ENCODE measurements around the gene ITCH.

- TF ChIP-seq JUND (IDR thresholded peaks at IDR 0.05; ENCODE audit: low read length) (no peak), TAF1 (IDR thresholded peaks at IDR 0.05; ENCODE audit: low read depth, low read length) (no peak), SIN3A (conservative IDR thresholded peaks at IDR 0.05 in 1 of 2, IDR thresholded peaks at IDR 0.05 in 1 of 2; ENCODE audit: low read depth in 1 of 2, low read length in 2 of 2) (no peak), EP300 (IDR thresholded peaks at IDR 0.05; ENCODE audit: borderline replicate concordance in 1 of 2, low read depth in 2 of 2, low read length in 2 of 2) (no peak), CTCF (IDR thresholded peaks at IDR 0.05; ENCODE audit: control extremely low read depth in 1 of 3, insufficient read depth in 1 of 3, low read depth in 1 of 3, low read length in 3 of 3) (no peak), POLR2AphosphoS5 (IDR thresholded peaks at IDR 0.05; ENCODE audit: low read depth, low read length) (no peak)
These were observed 172.8 kb downstream of the ITCH start for GRCh38 chr20:34535857-34536256.
